ENCODE measurements around the gene VSIG10. TPM values are rescaled to one million over a fixed set of nuclear protein-coding genes. Genes with fewer than 3 reads are reported as not detected.

The VSIG10 gene
- total and polyA plus RNA-seq, 2 of the 13 experiments (the other 11 are each of a cell fraction or from before 2014, with no cell fraction given): 25.6 to 42.5 TPM

DNA sequence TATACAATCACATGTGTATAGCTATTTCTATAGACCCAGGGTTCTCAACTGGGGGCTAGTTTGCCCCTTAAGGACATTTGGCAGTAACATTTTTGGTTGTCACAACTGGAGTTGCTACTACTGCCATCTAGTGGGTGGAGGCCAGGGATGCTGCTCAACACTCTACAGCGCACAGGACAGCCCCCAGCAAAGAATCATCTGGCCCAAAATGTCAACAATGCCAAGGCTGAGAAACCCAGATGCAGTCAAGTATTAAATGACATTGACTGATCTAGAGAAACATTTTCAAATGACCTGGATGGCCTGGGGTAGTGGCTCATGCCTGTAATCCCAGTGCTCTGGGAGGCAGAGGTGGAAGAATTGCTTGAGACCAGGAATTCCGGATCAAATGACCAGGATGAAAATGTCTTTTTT lies 48.7 kb downstream of the VSIG10 start (continued):
- TF ChIP-seq, protein P1, sequence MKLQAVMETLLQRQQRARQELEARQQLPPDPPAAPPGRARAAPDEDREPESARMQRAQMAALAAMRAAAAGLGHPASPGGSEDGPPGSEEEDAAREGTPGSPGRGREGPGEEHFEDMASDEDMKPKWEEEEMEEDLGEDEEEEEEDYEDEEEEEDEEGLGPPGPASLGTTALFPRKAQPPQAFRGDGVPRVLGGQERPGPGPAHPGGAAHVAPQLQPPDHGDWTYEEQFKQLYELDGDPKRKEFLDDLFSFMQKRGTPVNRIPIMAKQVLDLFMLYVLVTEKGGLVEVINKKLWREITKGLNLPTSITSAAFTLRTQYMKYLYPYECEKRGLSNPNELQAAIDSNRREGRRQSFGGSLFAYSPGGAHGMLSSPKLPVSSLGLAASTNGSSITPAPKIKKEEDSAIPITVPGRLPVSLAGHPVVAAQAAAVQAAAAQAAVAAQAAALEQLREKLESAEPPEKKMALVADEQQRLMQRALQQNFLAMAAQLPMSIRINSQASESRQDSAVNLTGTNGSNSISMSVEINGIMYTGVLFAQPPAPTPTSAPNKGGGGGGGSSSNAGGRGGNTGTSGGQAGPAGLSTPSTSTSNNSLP (IDR thresholded peaks at IDR 0.05; ENCODE audit: low read depth, low read length): 0 out of 2 replicates have a peak, but pooled peaks have one; percentile 29
- TF ChIP-seq ZNF619 (CRISPR knock-in tag; IDR thresholded peaks at IDR 0.05): no peak
- TF ChIP-seq, protein P2, sequence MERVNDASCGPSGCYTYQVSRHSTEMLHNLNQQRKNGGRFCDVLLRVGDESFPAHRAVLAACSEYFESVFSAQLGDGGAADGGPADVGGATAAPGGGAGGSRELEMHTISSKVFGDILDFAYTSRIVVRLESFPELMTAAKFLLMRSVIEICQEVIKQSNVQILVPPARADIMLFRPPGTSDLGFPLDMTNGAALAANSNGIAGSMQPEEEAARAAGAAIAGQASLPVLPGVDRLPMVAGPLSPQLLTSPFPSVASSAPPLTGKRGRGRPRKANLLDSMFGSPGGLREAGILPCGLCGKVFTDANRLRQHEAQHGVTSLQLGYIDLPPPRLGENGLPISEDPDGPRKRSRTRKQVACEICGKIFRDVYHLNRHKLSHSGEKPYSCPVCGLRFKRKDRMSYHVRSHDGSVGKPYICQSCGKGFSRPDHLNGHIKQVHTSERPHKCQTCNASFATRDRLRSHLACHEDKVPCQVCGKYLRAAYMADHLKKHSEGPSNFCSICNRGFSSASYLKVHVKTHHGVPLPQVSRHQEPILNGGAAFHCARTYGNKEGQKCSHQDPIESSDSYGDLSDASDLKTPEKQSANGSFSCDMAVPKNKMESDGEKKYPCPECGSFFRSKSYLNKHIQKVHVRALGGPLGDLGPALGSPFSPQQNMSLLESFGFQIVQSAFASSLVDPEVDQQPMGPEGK (CRISPR knock-in tag; IDR thresholded peaks at IDR 0.05): peak; percentile 75
- TF ChIP-seq ZMYM2 (CRISPR knock-in tag; IDR thresholded peaks at IDR 0.05): no peak
- 0 out of 2 replicates have a peak, but pooled peaks have one; percentile 34 for TF ChIP-seq FOXK1 (CRISPR knock-in tag; IDR thresholded peaks at IDR 0.05; ENCODE audit: borderline replicate concordance, low read depth)
- no peak for TF ChIP-seq ZNF768 (CRISPR knock-in tag; IDR thresholded peaks at IDR 0.05)
- TF ChIP-seq HNF4G (IDR thresholded peaks at IDR 0.05; ENCODE audit: borderline replicate concordance, low read depth, low read length): no peak
- TF ChIP-seq HNF4G (CRISPR knock-in tag; IDR thresholded peaks at IDR 0.05; ENCODE audit: borderline replicate concordance, low read depth): no peak
- TF ChIP-seq ONECUT2 (CRISPR knock-in tag; IDR thresholded peaks at IDR 0.05): no peak
- TF ChIP-seq, protein P3, sequence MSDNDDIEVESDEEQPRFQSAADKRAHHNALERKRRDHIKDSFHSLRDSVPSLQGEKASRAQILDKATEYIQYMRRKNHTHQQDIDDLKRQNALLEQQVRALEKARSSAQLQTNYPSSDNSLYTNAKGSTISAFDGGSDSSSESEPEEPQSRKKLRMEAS (IDR thresholded peaks at IDR 0.05): no peak
- TF ChIP-seq RAD21 (CRISPR knock-in tag; IDR thresholded peaks at IDR 0.05): peak; percentile 49; the same call in 1 of the 2 replicates
- 0 out of 2 replicates have a peak, but pooled peaks have one; percentile 9 for TF ChIP-seq ELF3 (CRISPR knock-in tag; IDR thresholded peaks at IDR 0.05)
- TF ChIP-seq PRPF4 (IDR thresholded peaks at IDR 0.05; ENCODE audit: low read depth, low read length, poor library complexity, severe bottlenecking): no peak
- TF ChIP-seq ZNF264 (CRISPR knock-in tag; IDR thresholded peaks at IDR 0.05): no peak
- no peak for TF ChIP-seq HCFC1 (IDR thresholded peaks at IDR 0.05; ENCODE audit: low read depth, low read length)
- peak; percentile 39; the same call in 1 of the 2 replicates for TF ChIP-seq HOXA3 (CRISPR knock-in tag; IDR thresholded peaks at IDR 0.05)
- TF ChIP-seq ZMYM4 (CRISPR knock-in tag; IDR thresholded peaks at IDR 0.05): peak; percentile 96
- TF ChIP-seq NCOA5 (CRISPR knock-in tag; IDR thresholded peaks at IDR 0.05): no peak
- TF ChIP-seq, protein P4, sequence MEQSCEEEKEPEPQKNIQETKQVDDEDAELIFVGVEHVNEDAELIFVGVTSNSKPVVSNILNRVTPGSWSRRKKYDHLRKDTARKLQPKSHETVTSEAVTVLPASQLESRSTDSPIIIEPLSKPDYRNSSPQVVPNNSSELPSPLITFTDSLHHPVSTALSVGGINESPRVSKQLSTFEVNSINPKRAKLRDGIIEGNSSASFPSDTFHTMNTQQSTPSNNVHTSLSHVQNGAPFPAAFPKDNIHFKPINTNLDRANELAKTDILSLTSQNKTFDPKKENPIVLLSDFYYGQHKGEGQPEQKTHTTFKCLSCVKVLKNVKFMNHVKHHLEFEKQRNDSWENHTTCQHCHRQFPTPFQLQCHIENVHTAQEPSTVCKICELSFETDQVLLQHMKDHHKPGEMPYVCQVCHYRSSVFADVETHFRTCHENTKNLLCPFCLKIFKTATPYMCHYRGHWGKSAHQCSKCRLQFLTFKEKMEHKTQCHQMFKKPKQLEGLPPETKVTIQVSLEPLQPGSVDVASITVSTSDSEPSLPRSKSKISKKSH (CRISPR knock-in tag; IDR thresholded peaks at IDR 0.05; ENCODE audit: borderline replicate concordance): no peak
- TF ChIP-seq ZNF737 (CRISPR knock-in tag; IDR thresholded peaks at IDR 0.05; ENCODE audit: borderline replicate concordance): no peak
- no peak for TF ChIP-seq TBL1XR1 (IDR thresholded peaks at IDR 0.05; ENCODE audit: borderline replicate concordance, low read length, partially characterized antibody)
- no peak for TF ChIP-seq ZNF615 (CRISPR knock-in tag; IDR thresholded peaks at IDR 0.05; ENCODE audit: borderline replicate concordance)
- TF ChIP-seq SRSF9 (IDR thresholded peaks at IDR 0.05; ENCODE audit: borderline replicate concordance, insufficient read depth, low read depth, low read length, poor library complexity, severe bottlenecking): no peak
- TF ChIP-seq LCORL (IDR thresholded peaks at IDR 0.05): no peak
- TF ChIP-seq LCORL (CRISPR knock-in tag; IDR thresholded peaks at IDR 0.05): peak; percentile 78
- no peak for TF ChIP-seq NFYB (CRISPR knock-in tag; IDR thresholded peaks at IDR 0.05)
- no peak for TF ChIP-seq PHF20 (CRISPR knock-in tag; IDR thresholded peaks at IDR 0.05)
- no peak for TF ChIP-seq ZNF460 (CRISPR knock-in tag; IDR thresholded peaks at IDR 0.05; ENCODE audit: borderline replicate concordance)
